Esophagus muscularis mucosa (tissue), 3 donors: ENCODE measurements around the gene MCEMP1.

Experiments used
- POLR2A ChIP-seq: fragments of 450-650 bp; IDR thresholded peaks from one replicate; pipeline ENCODE4 v1.6.1; 2017; ENCODE audit warnings: antibody characterized with exemption, moderate library complexity, mild to moderate bottlenecking, low read depth
- TF ChIP-seq, protein P1 (sequence below), 3 experiments: fragments of 200-600 bp in 2 of 3; fragments of 450-650 bp in 1 of 3; sonication (generic) in 2 of 3; IDR thresholded peaks; one replicate each; pipeline ENCODE4 v1.5.1; 2017 to 2019; ENCODE audit warnings: antibody characterized with exemption in 3 of 3, mild to moderate bottlenecking in 2 of 3, moderate library complexity in 1 of 3

- TF ChIP-seq, protein P1, sequence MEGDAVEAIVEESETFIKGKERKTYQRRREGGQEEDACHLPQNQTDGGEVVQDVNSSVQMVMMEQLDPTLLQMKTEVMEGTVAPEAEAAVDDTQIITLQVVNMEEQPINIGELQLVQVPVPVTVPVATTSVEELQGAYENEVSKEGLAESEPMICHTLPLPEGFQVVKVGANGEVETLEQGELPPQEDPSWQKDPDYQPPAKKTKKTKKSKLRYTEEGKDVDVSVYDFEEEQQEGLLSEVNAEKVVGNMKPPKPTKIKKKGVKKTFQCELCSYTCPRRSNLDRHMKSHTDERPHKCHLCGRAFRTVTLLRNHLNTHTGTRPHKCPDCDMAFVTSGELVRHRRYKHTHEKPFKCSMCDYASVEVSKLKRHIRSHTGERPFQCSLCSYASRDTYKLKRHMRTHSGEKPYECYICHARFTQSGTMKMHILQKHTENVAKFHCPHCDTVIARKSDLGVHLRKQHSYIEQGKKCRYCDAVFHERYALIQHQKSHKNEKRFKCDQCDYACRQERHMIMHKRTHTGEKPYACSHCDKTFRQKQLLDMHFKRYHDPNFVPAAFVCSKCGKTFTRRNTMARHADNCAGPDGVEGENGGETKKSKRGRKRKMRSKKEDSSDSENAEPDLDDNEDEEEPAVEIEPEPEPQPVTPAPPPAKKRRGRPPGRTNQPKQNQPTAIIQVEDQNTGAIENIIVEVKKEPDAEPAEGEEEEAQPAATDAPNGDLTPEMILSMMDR (IDR thresholded peaks at IDR 0.05) = no peak
- TF ChIP-seq POLR2A = no peak
These were observed 41.2 kb upstream of the MCEMP1 start for GRCh38 chr19:7635670-7636069.
